Measurements from ENCODE around the gene FAM110C. TPM values are rescaled to one million over a fixed set of nuclear protein-coding genes. Genes with fewer than 3 reads are reported as not detected.
"Not testable (repeated sequence)": the region's sequence is repeated elsewhere in the genome, so short reads cannot be mapped to it uniquely, and the experiment has no call there.

The FAM110C gene
- total RNA-seq, 2 experiments from 2014 or later = 0.15 to 0.40 TPM

- POLR2A ChIA-PET, CTCF ChIA-PET: not testable (repeated sequence)
Observed at GRCh38 chr2:15916-16315, 30.4 kb downstream of the FAM110C start.

DNA sequence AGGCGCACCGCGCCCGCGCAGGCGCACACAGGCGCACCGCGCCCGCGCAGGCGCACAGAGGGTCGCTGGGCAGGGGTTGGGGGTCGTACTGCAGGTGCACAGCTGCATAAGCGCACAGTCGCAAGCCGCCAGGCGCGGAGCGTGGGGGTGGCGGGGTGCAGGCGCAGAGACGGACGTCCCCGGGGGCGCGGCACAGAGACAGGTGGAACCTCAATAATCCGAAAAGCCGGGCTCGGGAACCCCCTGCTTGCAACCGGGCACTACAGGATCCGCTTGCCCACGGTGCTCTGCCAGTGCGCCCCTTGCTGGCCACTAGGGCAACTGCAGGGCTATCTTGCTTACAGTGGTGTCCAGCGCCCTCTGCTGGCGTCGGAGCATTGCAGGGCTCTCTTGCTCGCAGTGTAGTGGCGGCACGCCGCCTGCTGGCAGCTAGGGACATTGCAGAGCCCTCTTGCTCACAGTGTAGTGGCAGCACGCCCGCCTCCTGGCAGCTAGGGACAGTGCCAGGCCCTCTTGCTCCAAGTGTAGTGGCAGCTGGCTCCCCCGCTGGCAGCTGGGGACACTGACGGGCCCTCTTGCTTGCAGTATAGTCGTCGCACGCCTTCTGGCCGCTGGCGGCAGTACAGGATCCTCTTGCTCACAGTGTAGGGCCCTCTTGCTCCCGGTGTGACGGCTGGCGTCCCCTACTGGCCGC is 34.9 kb downstream of the FAM110C start:
- POLR2A ChIA-PET = no interaction called here
- CTCF ChIA-PET = interaction anchor here (0.6 to 1.3 kb wide), 4 partner anchors 12 to 128 kb away, joined by 3 to 5 read pairs (median 4); partner anchors contain the start of gene FAM110C

- POLR2A ChIA-PET = no interaction called here
- CTCF ChIA-PET = interaction anchor here (1.3 kb wide), 1 partner anchor 37 kb away, joined by 5 read pairs; the partner anchor contains the start of gene FAM110C
Observed at GRCh38 chr2:10222-10875, 36.0 kb downstream of the FAM110C start.

Other genes with a start within 250 kb of the FAM110C start
- 10 to 100 TPM; 16.4 to 17.1 TPM for gene SH3YL1, start 217.5 kb upstream of the FAM110C start, total RNA-seq
- gene ACP1, start 218.4 kb upstream of the FAM110C start, total RNA-seq = 100 to 1,000 TPM; 152 to 160 TPM
- not detected for gene ALKAL2, start 241.6 kb upstream of the FAM110C start, total RNA-seq

Data from activated CD8-positive, alpha-beta memory T cell treated with anti-CD3 and anti-CD28 coated beads for 36 hours (primary cell).